NCI-H2107 treated with DMSO at 0.1 percent for 48 hours (cell line): ENCODE data around the gene ITK.

Source experiments
- DNase-seq: peaks from one replicate; lab custom pipeline; 2025; ENCODE audit not compliant: unreplicated experiment; lab: John Stamatoyannopoulos, UW

Gene ITK

DNA sequence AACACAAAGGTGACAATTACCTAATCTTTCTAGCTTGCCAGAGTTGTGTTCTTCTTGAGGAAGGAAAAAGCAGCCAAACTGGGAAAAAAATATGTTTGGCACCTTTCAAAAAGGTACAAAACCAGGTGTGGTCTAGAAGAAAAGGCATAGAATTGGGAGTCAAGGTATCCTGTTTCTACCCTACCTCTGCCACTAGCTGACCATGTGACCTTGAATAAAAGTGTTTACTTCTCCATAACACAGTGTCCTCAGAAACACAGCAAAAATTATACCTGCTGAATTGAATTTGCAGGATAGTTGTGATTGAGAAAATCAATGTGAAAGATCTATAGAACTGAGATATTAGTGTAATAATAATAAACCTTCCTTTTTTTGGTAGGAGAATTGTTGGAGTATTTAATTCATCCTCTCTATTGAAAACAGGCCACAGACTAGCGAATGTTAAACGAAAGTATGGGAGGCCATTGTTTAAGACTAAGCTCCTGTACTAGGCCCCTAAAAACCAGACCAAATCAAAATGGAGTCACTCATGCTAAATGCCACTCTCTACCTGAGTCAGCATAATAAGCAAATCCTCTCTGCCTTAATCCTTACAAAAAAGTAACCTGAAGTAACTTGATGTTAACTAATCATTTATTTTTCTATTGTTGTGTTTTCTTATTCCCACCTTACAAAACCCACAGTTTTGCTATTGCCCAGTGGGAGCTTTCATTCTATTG, 97.8 kb downstream of the ITK start:
- DNase-seq = no peak

DNA sequence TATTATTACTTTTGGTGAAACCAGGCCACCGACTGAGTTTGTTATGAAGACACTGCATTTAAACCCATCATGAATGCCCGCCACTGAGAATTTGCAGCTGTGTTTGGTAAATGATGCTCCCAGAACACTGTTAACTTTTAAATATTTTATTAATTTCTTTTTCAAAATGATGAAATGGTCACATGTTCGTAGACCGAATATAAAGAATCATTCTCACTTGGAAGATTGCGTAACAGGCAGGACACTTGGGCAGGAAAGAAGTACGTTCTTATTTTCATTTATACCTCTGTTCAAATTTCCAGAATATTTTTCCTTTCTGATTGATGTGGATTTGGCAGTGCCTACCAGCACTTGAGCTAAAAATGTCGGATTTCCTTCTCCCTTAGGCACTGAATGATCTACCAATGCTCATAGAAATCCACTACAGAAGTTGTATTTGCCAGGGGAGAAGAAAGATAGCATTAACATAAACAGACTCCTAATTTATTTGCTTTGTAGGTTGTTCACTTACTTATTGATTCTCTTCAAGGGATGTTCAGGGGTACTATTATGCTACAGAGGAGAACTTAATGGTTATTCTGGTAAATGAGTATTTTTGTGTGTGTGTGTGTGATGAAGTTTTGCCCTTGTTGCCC, 99.1 kb downstream of the ITK start:
- DNase-seq = no peak

DNA sequence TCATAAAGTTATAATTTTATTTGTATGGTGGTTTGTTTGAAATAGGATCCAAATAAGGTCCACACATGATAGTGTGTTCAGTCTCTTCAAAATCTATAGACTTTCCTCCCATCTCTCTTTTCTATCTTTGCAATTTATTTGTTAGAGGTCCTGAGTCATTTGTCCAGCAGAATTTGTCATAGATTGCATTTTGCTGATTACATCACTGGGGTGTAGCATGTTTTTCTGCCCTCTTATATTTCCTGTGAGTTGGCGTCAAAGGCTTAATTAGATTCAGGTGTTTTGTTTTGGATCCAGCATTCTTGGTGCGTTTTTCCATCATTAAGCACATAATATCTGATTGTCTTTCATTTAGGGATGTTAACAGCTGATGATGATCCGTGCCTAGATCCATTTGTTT, 100.3 kb downstream of the ITK start:
- DNase-seq = no peak

DNA sequence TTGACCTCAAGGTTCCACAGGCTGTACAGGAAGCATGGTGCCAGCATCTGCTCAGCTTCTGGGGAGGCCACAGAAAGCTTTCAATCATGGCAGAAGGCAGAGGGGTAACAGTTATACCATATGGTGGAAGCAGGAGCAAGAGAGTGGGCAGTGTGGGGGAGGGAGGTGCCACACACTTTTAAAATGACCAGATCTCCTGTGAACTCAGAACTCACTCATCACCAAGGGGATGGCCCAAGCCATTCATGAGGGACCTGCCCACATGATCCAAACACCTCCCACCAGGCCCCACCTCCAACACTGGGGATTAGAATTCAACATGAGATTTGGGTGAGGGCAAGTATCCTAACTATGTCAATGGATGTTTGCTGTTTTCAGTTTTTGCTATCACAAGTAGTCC, 101.5 kb downstream of the ITK start:
- no peak for DNase-seq

DNA sequence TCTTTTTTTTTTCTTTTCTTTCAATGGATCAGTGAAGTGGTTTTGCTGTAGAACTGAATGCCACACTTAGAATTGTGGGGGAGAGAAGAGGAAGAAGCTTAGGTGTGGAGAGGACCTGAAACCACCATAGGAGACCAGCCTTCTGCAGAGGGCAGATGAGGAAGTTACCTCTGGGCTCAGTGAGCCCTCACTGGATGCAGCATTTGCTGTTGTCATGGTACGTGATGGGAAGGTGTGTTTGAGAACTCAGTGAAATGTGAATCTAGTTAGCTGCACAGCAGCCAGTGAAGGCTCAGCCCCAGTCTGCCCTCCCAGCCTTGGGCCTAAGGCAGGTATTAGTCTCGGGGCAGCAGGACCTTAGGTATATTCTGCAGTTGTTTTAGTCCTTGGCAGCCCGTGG, 102.8 kb downstream of the ITK start:
- no peak for DNase-seq

DNA sequence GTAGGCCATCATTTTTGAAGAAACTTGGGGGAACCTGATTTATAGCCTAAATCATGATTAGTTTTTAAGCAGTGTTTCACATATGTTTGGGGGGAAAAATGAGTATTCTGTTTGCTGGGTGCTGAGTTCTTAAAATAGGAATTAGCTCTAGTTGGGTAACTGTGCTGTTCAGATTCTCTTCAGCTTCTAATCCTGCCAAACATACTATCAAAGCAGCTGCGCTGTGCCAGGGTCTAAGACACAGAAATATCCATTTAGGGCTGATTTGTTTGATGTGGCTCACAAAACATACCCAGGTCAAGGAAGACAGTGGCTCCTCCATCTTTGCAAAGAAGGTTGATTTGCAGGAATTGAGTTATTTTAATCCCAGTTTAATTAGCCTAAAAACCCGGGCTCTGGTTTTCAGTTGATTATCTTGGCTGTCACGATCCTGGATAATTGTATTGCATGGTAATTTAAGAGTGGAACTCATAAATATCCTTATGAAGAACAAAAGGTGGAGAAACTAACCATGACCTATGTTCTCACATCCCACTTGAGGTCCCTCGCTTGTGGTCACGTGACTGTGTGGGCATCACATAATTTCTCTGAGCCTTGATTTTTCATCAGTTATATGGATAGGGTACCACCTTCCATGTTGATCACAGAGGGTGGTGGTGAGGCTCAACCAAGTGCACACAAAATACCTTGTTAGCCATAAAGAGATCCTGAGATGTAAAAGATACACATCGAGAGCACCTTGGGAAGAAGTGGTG, 104.0 kb downstream of the ITK start:
- no peak for DNase-seq

DNA sequence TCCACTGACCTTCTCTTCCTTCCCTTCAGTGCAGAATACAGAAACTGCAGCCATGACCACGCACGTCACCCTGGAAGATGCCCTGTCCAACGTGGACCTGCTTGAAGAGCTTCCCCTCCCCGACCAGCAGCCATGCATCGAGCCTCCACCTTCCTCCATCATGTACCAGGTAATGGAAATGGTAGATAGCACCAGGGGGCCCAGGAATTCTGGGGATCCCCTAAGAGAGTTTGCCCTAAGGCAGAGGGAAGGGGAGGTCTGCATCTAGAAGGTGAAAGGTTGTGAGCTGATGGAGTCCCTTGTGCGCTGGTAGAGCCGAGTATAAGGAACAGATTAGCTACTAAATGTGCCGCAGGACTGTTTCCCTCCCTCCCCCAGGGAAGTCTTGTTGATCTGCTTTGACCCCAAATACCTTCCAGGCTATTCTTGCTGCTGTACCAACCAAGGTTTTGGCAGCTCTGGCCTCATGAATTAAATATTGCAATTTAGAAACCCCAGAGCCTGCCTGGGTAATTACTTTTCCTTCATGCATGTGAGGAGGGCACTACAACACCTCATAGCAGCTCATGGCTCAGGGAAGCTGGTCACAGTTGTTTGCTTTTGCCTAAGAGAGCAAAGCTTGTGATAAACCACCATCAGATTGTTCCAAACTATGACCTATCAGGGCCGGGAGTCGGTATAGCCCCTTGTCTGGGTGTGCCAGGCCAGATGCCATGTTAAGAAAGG, 104.8 kb downstream of the ITK start:
- DNase-seq = no peak

DNA sequence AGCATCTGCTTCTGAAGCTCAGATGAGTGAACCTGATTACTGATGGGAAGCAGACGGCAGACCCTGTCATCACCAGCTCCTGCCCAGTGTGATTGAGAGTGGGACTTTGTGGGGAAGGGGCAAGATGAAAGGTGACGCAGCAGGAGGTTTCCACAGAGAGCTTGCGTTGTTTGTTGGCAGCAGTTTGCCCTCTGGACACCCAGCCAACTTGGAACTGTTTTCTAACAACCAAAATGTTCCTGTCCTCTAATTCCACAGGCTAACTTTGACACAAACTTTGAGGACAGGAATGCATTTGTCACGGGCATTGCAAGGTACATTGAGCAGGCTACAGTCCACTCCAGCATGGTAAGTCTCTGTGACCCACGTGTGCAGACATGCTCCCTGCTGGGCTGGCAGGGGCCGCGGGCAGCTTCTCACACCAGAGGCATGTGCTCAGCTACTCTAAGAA, 106.1 kb downstream of the ITK start:
- DNase-seq = no peak

DNA sequence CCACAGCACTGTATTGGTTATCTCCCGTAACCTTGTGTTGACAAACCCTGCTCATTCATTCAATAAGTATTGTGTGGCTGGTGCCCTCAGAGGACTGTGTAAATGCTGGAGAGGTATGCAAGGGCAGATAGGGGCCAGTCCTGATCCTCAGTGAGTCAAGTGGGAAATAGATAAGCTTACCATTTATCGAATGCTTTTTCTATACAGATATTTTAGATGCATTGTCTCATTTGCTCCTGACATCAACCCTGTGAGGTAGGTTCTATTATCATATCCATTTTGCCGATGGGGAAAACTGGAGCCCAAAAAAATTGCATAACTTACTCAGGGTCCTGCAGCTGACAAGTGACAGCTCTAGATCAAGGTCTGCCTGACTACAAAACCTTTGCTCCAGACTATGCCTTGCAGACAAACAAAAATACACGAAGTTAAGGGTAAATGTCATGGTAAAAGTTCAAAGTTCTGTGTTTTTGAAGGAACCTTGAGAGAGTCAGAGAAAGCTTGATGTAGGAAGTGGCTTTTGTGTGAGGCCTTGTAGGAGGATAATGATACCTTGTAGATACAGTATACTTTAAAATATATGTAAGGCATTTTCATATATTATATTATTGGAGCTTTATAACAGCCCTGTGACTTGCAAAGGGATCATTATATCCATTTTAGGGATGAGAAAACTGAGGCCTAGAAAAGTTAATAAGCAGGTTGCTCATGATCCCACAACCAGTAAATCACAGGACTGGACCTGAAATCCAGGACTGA, 107.9 kb downstream of the ITK start:
- no peak for DNase-seq

DNA sequence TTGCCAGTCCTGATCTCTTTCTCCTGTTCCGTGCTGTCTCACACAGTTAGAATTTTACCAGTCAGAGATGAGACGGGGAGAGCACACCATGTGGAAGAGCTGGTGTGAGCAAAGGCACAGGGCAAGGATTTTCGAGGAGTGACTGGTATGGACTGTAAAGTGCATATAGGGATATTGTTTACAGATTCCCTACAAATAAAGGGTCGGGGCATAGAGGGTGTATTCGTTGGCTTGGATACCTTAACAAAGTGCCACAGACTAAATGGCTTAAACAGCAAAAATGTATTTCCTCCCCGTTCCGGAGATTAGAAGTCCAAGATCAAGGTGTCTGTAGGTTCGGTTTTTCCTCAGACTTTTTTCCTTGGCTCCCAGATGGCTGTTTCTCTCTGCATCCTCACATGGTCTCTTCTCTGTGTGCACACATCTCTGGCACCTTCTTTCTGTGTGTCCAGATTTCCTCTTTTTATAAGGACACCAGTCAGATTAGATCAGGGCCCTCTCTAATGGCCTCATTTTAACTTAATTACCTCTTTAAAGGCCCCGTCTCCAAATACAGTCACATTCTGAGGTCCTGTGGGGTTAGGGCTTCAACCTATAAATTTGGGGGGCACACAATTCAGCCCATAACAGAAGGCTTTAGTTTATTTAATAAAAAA, 108.7 kb downstream of the ITK start:
- DNase-seq = no peak

DNA sequence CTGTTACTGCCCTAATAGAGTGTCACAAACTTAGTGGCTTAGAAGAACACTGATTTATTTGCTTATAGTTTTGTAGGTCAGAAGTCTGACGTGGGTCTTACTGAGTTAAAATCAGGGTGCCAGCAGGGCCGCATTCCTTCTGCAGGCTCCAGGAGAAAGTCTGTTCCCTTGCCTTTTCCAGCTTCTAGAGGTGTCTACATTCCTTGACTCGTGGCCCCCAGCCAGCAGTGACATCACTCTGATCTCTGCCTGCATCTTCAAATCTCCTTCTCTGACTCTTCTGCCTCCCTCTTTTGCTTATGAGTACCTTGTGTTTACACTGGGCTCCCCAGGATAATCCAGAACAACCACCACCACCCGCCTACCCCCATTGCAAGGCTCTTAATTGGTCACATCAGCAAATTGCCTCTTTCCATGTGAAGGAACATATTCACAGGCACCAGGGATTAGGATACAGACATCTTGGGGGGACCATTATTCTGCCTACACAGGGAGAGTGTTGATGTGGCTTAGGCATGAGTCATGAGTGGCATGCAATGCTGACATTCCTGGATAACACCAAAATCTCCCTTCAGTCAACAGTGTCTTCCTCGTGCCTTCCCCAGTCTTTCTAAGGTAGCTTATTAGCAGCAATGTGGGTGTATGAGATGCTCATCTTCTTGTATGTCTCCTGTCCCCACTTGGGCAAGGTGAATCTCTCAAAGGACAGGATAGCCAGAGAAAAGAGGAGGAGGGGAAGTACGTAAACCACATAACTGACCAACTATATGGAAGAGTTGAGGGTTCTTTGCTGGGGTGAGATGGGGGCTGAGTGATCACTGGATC, 109.7 kb downstream of the ITK start:
- DNase-seq = no peak

DNA sequence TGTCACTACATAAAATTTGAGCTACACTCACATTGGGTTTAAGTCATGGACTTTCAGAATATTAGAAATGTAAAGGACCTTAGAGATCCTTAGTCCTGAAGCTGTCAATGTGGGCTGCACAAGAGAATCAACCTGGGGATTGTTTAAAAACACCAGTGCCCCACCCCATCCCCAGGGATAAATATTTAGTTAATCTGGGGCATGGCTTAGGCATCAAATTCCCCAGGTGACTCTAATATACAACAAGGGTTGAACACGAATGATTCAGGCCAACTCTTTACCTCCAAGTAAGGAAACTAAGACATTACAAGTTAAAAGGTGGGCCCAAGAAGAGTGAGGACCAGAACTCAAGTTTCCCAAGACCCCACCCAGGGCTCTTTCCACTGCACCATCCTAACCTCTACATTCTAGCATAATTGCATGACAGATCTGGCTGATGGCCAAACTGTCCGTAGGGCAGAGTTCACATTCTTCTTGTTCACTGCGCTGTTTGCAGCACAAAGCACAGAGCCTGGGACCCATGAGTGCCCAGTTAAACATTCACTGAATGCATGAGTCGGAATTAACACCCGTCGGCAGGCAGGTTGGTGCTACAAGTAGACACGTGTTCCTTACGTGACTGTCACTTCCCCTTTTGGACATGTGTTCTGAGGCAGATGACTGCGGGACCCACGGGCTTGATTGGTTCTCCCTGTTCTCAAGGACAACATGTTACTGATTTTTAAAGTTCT, 110.5 kb downstream of the ITK start:
- no peak for DNase-seq

DNA sequence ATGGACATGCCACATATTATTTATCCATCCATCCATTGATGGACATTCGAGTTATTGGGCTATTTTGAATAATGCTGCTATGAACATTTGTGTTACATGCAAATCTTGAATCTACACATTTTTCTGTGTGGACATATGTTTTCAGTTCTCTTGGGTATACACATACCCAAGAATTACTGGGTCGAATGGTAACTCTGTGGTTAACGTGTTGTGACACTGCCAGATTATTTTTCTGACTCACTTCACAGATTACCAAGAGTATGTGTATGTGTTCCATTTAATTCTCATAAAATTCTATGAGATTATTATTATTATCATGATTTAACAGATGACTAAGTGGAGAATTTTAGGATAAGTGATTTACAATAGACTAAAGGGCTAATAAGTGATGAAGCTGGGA, 112.0 kb downstream of the ITK start:
- no peak for DNase-seq

DNA sequence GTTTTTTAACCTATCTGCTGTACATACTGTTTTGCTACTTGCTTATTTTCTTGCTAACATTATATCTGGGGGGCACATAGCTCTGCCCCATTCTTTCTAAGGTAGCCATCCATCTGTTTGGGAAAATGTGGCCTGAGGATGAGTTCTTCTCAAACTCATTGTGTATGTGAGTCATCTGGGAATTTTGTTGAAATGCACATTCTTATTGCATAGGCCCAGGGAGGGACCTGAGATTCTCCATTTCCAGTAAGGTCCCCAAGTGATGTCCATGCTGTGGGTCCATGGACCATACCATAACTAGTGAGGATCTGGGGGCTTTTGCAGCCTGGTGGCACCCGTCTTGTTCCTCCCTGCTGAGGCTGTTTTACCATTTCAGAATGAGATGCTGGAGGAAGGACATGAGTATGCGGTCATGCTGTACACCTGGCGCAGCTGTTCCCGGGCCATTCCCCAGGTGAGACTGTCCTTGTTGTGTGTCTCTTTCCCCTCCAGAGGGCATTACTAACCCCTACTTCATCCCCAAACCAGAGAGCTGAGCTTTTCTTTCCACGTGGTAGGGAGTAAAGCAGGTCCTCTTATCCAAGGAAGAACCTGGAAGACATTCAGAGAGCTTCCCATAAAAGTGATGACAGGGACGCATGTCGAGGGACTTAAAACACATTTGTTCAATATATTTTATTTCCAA, 113.9 kb downstream of the ITK start:
- DNase-seq = no peak

DNA sequence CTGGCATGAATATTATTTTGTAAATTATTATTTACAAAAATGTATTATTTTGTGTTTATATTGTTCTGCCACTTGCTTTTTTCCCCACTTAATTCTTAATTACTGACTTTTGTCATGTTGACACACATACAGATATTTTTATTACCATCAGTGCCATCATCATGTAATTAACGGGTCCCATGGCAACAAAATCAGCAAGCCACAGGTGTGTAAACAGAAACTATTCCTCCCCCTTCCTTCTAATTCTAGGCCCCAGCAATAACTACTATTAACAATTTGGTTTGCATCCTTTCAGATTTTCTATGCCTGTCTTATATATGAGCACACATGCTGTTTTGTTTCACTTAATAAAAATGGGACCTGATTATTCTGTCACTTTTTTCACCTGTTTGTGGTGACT, 114.6 kb downstream of the ITK start:
- no peak for DNase-seq

DNA sequence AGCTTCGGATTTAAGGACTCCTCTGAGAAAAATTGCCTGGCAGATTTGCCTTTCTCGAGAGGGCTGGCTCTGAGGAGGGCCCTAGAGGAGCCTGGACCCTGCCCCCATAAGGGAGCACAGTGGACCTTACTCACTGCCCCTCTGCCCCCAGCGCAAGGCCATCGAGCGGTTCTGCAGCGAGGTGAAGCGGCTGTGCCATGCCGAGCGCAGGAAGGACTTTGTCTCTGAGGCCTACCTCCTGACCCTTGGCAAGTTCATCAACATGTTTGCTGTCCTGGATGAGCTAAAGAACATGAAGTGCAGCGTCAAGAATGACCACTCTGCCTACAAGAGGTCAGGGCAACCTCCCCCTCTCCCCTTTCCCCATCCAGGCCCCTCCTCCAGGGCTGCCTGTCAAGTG, 119.9 kb downstream of the ITK start:
- DNase-seq = no peak

DNA sequence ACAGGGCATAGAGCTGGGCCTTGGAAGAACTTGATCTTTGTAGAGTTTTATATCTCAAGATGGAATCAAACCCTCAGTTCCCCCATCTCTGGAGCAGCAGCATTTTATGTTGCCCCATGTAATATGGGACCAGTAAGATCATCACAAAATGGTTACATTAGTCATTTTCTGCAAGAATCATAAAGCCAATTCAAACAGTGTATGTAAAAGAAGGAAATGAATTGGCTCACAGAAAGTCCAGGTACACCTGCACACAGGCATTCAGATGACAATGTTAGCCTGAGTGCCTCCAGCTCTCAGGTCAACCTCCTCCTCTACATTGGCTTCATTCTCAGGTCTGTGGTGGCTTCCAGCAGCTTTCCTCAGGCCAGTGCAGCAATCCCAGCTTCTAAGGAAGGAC, 120.4 kb downstream of the ITK start:
- DNase-seq = no peak

DNA sequence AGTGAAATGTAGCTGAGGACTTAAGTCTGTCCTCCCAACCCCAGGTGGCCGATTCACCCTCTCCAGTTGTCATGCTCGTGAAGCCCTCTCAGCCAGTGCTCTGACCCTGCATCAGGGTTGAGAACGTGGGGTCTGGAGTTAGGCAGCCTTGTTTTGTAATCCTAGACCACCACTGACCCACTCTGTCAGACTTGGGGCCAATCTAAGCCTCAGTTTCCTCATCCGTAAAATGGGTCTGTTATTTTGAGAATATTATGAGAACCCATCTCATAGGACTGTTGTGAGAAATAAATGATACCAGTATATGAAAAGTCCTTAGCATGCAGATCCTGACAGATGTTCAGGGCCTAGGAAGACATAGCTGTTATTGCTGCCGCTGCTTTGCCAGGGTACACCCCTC, 122.4 kb downstream of the ITK start:
- DNase-seq = no peak
